K562 (cell line): ENCODE results near the gene GDF15. TPM values are rescaled to one million over a fixed set of nuclear protein-coding genes. Genes with fewer than 3 reads are reported as not detected.
A peak's percentile ranks its signal among the peaks of the same experiment; 100 is the strongest.

ENCODE experiments used
- E2F6 ChIP-seq, 2 experiments: IDR thresholded peaks; 2 replicates each; pipeline ENCODE4 v1.6.1; 2011; ENCODE audit warnings: borderline replicate concordance in 1 of 2, control low read depth in 1 of 2, low read depth in 1 of 2, low read length in 1 of 2, mild to moderate bottlenecking in 1 of 2, mixed read lengths in 1 of 2, moderate library complexity in 1 of 2; ENCODE audit not compliant: insufficient read depth in 1 of 2, insufficient read length in 1 of 2, poor library complexity in 1 of 2, severe bottlenecking in 1 of 2; ENCODE audit errors: extremely low read depth in 1 of 2
- FOXK1 ChIP-seq: sonication (generic); formaldehyde crosslinking; IDR thresholded peaks from 2 replicates; pipeline ENCODE4 v1.8.0; 2022; ENCODE audit warnings: missing genetic modification reagents, mild to moderate bottlenecking, borderline replicate concordance
- HDAC8 ChIP-seq: fragments of 450-650 bp; IDR thresholded peaks from 2 replicates; pipeline ENCODE4 v1.6.1; 2016; ENCODE audit warnings: mild to moderate bottlenecking, missing genetic modification characterization, moderate library complexity, missing compliant biosample characterization
- KDM2B ChIP-seq: fragments of 250-450 bp; sonication (Bioruptor Pico); IDR thresholded peaks from 2 replicates; pipeline ENCODE4 v1.8.0; 2021; ENCODE audit warnings: mild to moderate bottlenecking, moderate library complexity
- MGA ChIP-seq: fragments of 450-650 bp; IDR thresholded peaks from 2 replicates; pipeline ENCODE4 v1.6.1; 2016; ENCODE audit warnings: mild to moderate bottlenecking, moderate library complexity
- SLC30A9 ChIP-seq: fragments of 250-450 bp; sonication (Bioruptor Pico); IDR thresholded peaks from 2 replicates; pipeline ENCODE4 v1.8.0; 2022; ENCODE audit warnings: mild to moderate bottlenecking, moderate library complexity
- SP2 ChIP-seq: IDR thresholded peaks from 2 replicates; pipeline ENCODE4 v1.6.1; 2011; ENCODE audit warnings: mild to moderate bottlenecking, low read depth, low read length, moderate library complexity; ENCODE audit not compliant: poor library complexity, severe bottlenecking; ENCODE audit errors: extremely low read depth
- THAP12 ChIP-seq: fragments of 250-450 bp; sonication (Bioruptor Pico); IDR thresholded peaks from 2 replicates; pipeline ENCODE4 v1.9.0; 2021; ENCODE audit warnings: mild to moderate bottlenecking, inconsistent platforms
- ZNF133 ChIP-seq: fragments of 250-450 bp; sonication (Bioruptor Pico); IDR thresholded peaks from 2 replicates; pipeline ENCODE4 v1.4.0; 2020; ENCODE audit warnings: mild to moderate bottlenecking
- ZNF282 ChIP-seq: sonication (generic); formaldehyde crosslinking; IDR thresholded peaks from 2 replicates; pipeline ENCODE4 v1.8.1; 2023; ENCODE audit warnings: missing genetic modification reagents
- polyA plus RNA-seq, 8 experiments: library from polyadenylated mRNA; depleted of rRNA in 4 of 8; stranded (reverse) in 5 of 8; unstranded in 3 of 8; fragments of >200 nt; fragmentation: Nextera tagmentation in 2 of 8; fragmentation: Illumina TruSeq in 1 of 8; extraction: Ambion mirVana in 2 of 8; extraction: Trizol in 1 of 8; gene quantifications; 2 replicates each; pipeline versions ENCODE4 v1.2.1 to v1.2.3, GENCODE V29; 2011 to 2014; ENCODE audit warnings: inconsistent platforms in 1 of 8, missing spikeins in 1 of 8
- total RNA-seq, 7 experiments: library from RNA; depleted of rRNA in 6 of 7; stranded (reverse); fragments of >200 nt in 6 of 7; fragmentation: Illumina TruSeq in 2 of 7; extraction: Trizol in 2 of 7; gene quantifications; 2 replicates each; pipeline versions ENCODE4 v1.2.1 to v1.2.3, GENCODE V29; 2011 to 2021; ENCODE audit warnings: low replicate concordance in 1 of 7

GDF15 gene
- total and polyA plus RNA-seq, 9 of the 15 experiments (the other 6 are each of a cell fraction or from before 2014, with no cell fraction given): 2.3 to 82.4 (median 12.5) TPM

GRCh38 chr19:18388100-18388959, 2.4 kb downstream of the GDF15 start (continued):
- TF ChIP-seq SP2: no peak
- no peak for TF ChIP-seq ZNF133 (CRISPR knock-in tag)
- TF ChIP-seq HDAC8: peak; percentile 66
- TF ChIP-seq E2F6 (IDR thresholded peaks at IDR 0.05; ENCODE audit: borderline replicate concordance in 1 of 2, extremely low read depth in 1 of 2, insufficient read depth in 1 of 2, insufficient read length in 1 of 2, low read depth in 1 of 2, low read length in 1 of 2, poor library complexity in 1 of 2, severe bottlenecking in 1 of 2): peak; percentile 91
- TF ChIP-seq KDM2B: 0 out of 2 replicates have a peak, but pooled peaks have one; percentile 8
- TF ChIP-seq THAP12 (CRISPR knock-in tag): peak; percentile 83
- 0 out of 2 replicates have a peak, but pooled peaks have one; percentile 29 for TF ChIP-seq FOXK1 (CRISPR knock-in tag)
- peak; percentile 88 for TF ChIP-seq MGA
- no peak for TF ChIP-seq SLC30A9 (CRISPR knock-in tag)
- TF ChIP-seq ZNF282 (CRISPR knock-in tag): peak; percentile 75; the same call in 1 of the 2 replicates
